Upper lobe of left lung (tissue), 4 donors: ENCODE results near the gene PAM.

ENCODE experiments used
- EP300 ChIP-seq, 4 donors: sonication (generic); formaldehyde crosslinking; IDR thresholded peaks; one replicate each; pipeline ENCODE4 v1.5.1; 2017; ENCODE audit warnings: antibody characterized with exemption in 4 of 4, control low read depth in 2 of 4
- POLR2A ChIP-seq, 4 donors: fragments of 450-650 bp; IDR thresholded peaks; one replicate each; pipeline ENCODE4 v1.5.1; 2016 to 2017; ENCODE audit warnings: antibody characterized with exemption in 4 of 4, mild to moderate bottlenecking in 2 of 4
- POLR2AphosphoS5 ChIP-seq, 2 donors: sonication (generic); formaldehyde crosslinking; IDR thresholded peaks; one replicate each; pipeline ENCODE4 v1.5.1; 2017; ENCODE audit warnings: antibody characterized with exemption in 2 of 2
- TF ChIP-seq, protein P1 (sequence below), 6 experiments: fragments of 450-650 bp in 4 of 6; fragments of 200-600 bp in 2 of 6; sonication (generic) in 2 of 6; IDR thresholded peaks; one replicate each; pipeline ENCODE4 v1.5.1; 2016 to 2019; ENCODE audit warnings: antibody characterized with exemption in 6 of 6

DNA sequence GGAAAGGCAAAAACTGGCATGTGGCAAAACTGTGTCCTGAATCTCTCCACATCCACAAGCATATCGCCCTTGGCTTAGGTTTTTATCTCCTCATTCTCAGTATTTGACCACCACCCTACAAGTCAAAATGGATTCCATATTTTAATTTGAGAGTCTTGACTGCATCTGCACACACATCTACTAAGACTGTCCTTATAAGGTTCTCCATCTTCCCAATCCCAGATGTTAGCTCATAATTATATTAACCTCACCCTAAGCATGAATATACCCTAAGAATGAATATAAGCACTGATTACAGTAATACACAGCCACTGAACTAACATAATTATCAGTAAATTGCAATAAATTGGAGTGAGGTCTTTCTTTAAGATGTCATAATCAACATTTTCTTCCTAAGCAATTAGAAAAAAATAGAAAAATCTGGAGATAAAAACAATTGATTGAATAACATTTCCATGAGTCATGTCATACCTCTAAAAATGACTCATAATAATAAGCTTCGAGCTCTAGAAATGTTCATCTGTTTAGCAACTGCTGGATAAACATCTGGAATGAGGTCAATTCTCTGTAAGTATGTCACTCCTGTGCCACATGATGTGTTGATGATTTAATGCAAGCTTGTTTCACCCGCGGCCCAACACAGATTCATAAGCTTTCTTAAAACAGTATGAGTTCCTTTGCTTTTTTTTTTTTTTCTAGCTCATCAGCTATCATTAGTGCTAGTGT lies 39.9 kb upstream of the PAM start:
- TF ChIP-seq, protein P1, sequence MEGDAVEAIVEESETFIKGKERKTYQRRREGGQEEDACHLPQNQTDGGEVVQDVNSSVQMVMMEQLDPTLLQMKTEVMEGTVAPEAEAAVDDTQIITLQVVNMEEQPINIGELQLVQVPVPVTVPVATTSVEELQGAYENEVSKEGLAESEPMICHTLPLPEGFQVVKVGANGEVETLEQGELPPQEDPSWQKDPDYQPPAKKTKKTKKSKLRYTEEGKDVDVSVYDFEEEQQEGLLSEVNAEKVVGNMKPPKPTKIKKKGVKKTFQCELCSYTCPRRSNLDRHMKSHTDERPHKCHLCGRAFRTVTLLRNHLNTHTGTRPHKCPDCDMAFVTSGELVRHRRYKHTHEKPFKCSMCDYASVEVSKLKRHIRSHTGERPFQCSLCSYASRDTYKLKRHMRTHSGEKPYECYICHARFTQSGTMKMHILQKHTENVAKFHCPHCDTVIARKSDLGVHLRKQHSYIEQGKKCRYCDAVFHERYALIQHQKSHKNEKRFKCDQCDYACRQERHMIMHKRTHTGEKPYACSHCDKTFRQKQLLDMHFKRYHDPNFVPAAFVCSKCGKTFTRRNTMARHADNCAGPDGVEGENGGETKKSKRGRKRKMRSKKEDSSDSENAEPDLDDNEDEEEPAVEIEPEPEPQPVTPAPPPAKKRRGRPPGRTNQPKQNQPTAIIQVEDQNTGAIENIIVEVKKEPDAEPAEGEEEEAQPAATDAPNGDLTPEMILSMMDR (IDR thresholded peaks at IDR 0.05): no peak
- TF ChIP-seq POLR2A (IDR thresholded peaks at IDR 0.05) (no peak), POLR2AphosphoS5 (IDR thresholded peaks at IDR 0.05) (no peak), EP300 (IDR thresholded peaks at IDR 0.05) (no peak)
